Gastroesophageal sphincter (tissue), 4 donors: ENCODE measurements around the gene ARHGAP24. TPM values are rescaled to one million over a fixed set of nuclear protein-coding genes. Genes with fewer than 3 reads are reported as not detected.
"Not testable (repeated sequence)": the region's sequence is repeated elsewhere in the genome, so short reads cannot be mapped to it uniquely, and the experiment has no call there.

ENCODE experiments used
- ATAC-seq: fragments of 150-250 bp; one replicate; pipeline ENCODE4 v1.9.1; 2016; ENCODE audit warnings: mild to moderate bottlenecking, moderate library complexity
- H3K27ac ChIP-seq, 4 donors: fragments of 200-600 bp; sonication (generic) in 3 of 4; 1 replicate in 3 of 4; 2 replicates in 1 of 4; pipeline ENCODE4 v1.5.1; 2016 to 2019
- H3K27me3 ChIP-seq: fragments of 200-600 bp; sonication (generic); one replicate; pipeline ENCODE4 v1.5.1; 2019
- H3K36me3 ChIP-seq, 2 donors: fragments of 200-600 bp; sonication (generic); one replicate each; pipeline ENCODE4 v1.5.1; 2019; ENCODE audit warnings: control low read depth in 1 of 2
- H3K4me1 ChIP-seq, 3 donors: fragments of 200-600 bp; sonication (generic); 1 replicate in 2 of 3; 2 replicates in 1 of 3; pipeline ENCODE4 v1.5.1; 2016 to 2019; ENCODE audit warnings: control low read depth in 2 of 3
- H3K4me3 ChIP-seq, 2 donors: fragments of 200-600 bp; sonication (generic); one replicate each; pipeline ENCODE4 v1.5.1; 2019; ENCODE audit warnings: mild to moderate bottlenecking in 1 of 2, moderate library complexity in 1 of 2
- H3K9me3 ChIP-seq, 3 donors: fragments of 200-600 bp; sonication (generic); one replicate each; pipeline ENCODE4 v1.5.1; 2017 to 2019; ENCODE audit warnings: control low read depth in 2 of 3
- EP300 ChIP-seq: sonication (generic); formaldehyde crosslinking; IDR thresholded peaks from one replicate; pipeline ENCODE4 v1.6.1; 2017; ENCODE audit warnings: antibody characterized with exemption, mild to moderate bottlenecking
- POLR2A ChIP-seq, 2 donors: fragments of 450-650 bp; IDR thresholded peaks; one replicate each; pipeline ENCODE4 v1.6.1; 2017; ENCODE audit warnings: antibody characterized with exemption in 2 of 2, mild to moderate bottlenecking in 2 of 2, moderate library complexity in 1 of 2
- POLR2AphosphoS5 ChIP-seq: sonication (generic); formaldehyde crosslinking; IDR thresholded peaks from one replicate; pipeline ENCODE4 v1.6.1; 2017; ENCODE audit warnings: antibody characterized with exemption
- WGBS, 2 donors: methylation state at CpG; one replicate each; pipeline ENCODE4 v1.1.5; 2018; ENCODE audit warnings: low coverage in 1 of 2; 5-methylcytosine and 5-hydroxymethylcytosine counted together
- total RNA-seq, 4 donors: library from RNA; depleted of rRNA; stranded (reverse); fragments of >200 nt; gene quantifications; one replicate each; pipeline ENCODE4 v1.1.0, GENCODE V29; 2016
- TF ChIP-seq, protein P1 (sequence below), 4 experiments: fragments of 200-600 bp in 2 of 4; fragments of 450-650 bp in 2 of 4; sonication (generic) in 1 of 4; IDR thresholded peaks; one replicate each; pipeline ENCODE4 v1.5.1; 2017 to 2019; ENCODE audit warnings: antibody characterized with exemption in 4 of 4, mild to moderate bottlenecking in 2 of 4, moderate library complexity in 2 of 4

The ARHGAP24 gene
- total RNA-seq, 4 donors from 2014 or later, result 24.4 to 38.6 (median 34.3) TPM

DNA sequence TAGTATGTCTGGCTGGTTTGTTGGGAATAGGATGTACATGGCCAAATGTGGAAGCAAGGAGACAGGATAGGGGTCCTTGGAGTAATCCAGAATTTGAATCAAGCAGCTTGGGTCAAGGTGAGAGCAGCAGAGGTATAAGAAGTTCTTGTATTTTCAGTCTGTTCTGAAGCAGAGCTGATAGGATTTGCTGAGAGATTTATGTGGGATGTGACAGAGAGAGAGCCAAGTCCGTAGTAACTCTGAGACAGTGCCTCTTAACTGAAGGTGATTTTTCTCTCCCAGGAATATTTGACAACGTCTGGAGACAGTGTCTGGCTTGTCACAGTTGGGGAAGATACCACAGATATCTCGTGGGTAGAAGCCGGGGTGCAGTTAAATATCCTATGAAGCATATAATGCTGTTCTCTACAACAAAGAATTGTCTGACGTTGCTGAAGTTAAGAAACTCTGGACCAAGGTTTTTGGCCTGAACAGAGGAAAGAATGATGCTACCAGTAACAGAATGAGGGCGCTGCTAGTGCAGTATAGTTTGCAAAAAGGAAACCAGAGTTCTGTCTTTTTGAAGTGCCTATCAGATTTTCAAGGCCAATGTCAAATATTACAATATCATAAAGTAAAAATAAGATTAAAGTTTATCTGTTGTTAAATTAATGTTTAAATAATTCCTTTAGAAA lies 184.0 kb downstream of the ARHGAP24 start:
- no peak overlapping the region for H3K4me3 ChIP-seq
- no peak for TF ChIP-seq POLR2A (IDR thresholded peaks at IDR 0.05)
- TF ChIP-seq EP300, result no peak
- TF ChIP-seq, protein P1, sequence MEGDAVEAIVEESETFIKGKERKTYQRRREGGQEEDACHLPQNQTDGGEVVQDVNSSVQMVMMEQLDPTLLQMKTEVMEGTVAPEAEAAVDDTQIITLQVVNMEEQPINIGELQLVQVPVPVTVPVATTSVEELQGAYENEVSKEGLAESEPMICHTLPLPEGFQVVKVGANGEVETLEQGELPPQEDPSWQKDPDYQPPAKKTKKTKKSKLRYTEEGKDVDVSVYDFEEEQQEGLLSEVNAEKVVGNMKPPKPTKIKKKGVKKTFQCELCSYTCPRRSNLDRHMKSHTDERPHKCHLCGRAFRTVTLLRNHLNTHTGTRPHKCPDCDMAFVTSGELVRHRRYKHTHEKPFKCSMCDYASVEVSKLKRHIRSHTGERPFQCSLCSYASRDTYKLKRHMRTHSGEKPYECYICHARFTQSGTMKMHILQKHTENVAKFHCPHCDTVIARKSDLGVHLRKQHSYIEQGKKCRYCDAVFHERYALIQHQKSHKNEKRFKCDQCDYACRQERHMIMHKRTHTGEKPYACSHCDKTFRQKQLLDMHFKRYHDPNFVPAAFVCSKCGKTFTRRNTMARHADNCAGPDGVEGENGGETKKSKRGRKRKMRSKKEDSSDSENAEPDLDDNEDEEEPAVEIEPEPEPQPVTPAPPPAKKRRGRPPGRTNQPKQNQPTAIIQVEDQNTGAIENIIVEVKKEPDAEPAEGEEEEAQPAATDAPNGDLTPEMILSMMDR (IDR thresholded peaks at IDR 0.05), result no peak
- TF ChIP-seq POLR2AphosphoS5, result no peak
- no peaks in the 10 kb centered on the region for H3K4me1 ChIP-seq
- no peaks in the 10 kb centered on the region for H3K9me3 ChIP-seq
- no peaks in the 10 kb centered on the region for H3K36me3 ChIP-seq
- no peak overlapping the region for H3K27ac ChIP-seq
- no peaks in the 10 kb centered on the region for H3K27me3 ChIP-seq
- 39 to 45% methylated on average over 6 of the region's 6 CpGs for WGBS, 2 donors
- ATAC-seq, result no peak

DNA sequence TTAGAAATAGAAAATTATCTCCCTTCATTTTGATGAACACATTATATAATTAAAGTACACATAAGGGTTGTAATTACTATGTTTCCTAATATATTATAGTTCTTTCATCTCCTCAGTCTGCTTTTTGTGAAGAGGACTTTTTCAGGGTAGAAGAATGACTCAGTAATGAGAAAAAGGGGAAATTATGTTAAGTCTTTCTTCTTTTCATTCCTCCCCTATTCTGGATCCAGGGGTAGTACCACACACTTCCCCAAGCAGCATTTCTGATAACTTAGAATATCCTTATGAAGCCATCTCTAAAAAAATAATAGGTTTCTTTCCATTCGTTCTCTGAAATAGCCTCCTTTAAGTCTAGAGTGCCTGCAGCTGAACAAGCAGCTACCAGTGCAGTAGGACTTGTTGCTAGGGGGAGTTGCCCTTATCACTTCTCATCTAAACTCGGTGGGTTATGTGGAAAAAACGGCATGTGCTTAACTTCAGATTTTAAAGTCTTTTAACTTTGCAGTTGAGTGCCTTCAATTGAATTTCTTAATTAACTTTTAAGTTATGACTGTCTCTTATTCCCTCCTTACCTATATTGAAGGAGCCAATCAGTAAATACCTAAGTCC lies 184.8 kb downstream of the ARHGAP24 start:
- H3K27me3 ChIP-seq, result no peaks in the 10 kb centered on the region
- no peaks in the 10 kb centered on the region for H3K9me3 ChIP-seq
- H3K4me1 ChIP-seq, result no peaks in the 10 kb centered on the region
- ATAC-seq, result no peak
- no peak for TF ChIP-seq POLR2A (IDR thresholded peaks at IDR 0.05)
- no peak for TF ChIP-seq EP300
- no peak for TF ChIP-seq POLR2AphosphoS5
- TF ChIP-seq, protein P1 (IDR thresholded peaks at IDR 0.05), result no peak
- no peak overlapping the region for H3K4me3 ChIP-seq
- H3K36me3 ChIP-seq, result no peaks in the 10 kb centered on the region
- no peak overlapping the region for H3K27ac ChIP-seq
- WGBS, 2 donors, result 31 to 60% methylated on average over 2 to 3 of the region's 3 CpGs

DNA sequence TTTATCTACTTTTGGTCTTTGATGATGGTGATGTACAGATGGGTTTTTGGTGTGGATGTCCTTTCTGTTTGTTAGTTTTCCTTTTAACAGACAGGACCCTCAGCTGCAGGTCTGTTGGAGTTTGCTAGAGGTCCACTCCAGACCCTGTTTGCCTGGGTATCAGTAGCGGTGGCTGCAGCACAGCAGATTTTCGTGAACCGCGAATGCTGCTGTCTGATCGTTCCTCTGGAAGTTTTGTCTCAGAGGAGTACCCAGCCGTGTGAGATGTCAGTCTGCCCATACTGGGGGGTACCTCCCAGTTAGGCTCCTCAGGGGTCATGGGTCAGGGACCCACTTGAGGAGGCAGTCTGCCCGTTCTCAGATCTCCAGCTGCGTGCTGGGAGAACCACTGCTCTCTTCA lies 191.7 kb downstream of the ARHGAP24 start:
- ATAC-seq, H3K36me3 ChIP-seq: not testable (repeated sequence)
- WGBS, 2 donors, result 100% methylated on average over 2 of the region's 8 CpGs; no CpG with 5 or more reads in 1 of the 2 donors

DNA sequence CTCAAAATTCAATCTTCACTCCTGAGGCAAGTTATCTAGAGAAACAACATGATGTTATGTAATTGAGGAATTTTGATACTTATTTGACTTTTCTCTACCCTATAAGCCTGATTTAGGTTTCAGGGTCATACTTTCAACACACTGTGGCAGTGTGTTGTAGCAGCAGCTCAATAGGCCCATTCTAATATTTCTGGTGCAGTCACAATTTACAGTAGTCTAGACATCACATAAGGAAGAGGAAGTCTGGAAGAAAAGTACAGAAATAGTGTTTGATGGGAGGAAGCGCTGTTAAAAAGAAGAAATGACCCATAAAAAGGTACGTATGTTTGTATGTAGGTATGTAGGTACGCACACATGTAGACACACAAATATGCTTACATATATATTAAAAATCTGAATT lies 194.3 kb downstream of the ARHGAP24 start:
- WGBS, 2 donors, result 83 to 89% methylated on average over 3 of the region's 3 CpGs
- Histone ChIP-seq H3K27ac (no peak overlapping the region), H3K4me1 (no peaks in the 10 kb centered on the region), H3K36me3 (no peaks in the 10 kb centered on the region), H3K4me3 (no peak overlapping the region), H3K9me3 (peaks cover 0 to 8% (median 0%) of the 10 kb centered on the region in 3 donors), H3K27me3 (no peaks in the 10 kb centered on the region)
- ATAC-seq, result no peak
- TF ChIP-seq, protein P1 (IDR thresholded peaks at IDR 0.05), result no peak
- TF ChIP-seq EP300 (no peak), POLR2AphosphoS5 (no peak), POLR2A (IDR thresholded peaks at IDR 0.05) (no peak)

More for the DNA sequence above, 191.7 kb downstream of the ARHGAP24 start:
- not testable (repeated sequence) for H3K4me3 ChIP-seq, H3K9me3 ChIP-seq, H3K27me3 ChIP-seq, H3K4me1 ChIP-seq, H3K27ac ChIP-seq

DNA sequence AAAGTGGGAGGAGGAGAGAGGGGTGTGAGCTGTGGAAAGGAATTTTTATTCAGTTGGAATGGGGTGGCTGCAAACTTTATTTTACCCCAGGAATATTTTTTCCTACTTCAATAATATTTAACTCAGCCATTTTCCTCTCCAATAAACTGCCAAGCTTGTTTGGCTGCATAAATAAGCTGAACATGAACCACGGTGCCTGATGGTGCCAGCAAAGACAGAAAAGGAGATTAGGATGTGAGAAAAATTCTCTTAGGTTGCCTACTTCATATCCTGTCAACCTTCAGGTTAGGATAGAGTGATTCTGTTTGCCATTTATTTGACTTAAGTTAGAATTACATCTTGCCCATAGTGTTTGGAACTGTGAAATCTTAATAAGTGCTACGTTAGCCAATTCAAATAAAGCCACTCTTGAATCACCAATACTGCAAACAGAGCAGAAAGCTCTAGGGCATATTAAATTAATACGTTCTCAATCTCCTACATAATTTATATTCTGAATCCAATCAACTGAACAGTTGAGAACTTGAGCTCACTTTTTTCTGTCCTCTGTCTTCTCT lies 195.1 kb downstream of the ARHGAP24 start:
- 75 to 82% methylated on average over 3 of the region's 3 CpGs for WGBS, 2 donors
- H3K4me1 ChIP-seq, result no peaks in the 10 kb centered on the region
- H3K4me3 ChIP-seq, result no peak overlapping the region
- no peak overlapping the region for H3K27ac ChIP-seq
- TF ChIP-seq POLR2A (IDR thresholded peaks at IDR 0.05) (no peak), EP300 (no peak), POLR2AphosphoS5 (no peak)
- TF ChIP-seq, protein P1 (IDR thresholded peaks at IDR 0.05), result no peak
- no peaks in the 10 kb centered on the region for H3K36me3 ChIP-seq
- no peaks in the 10 kb centered on the region for H3K27me3 ChIP-seq
- no peak for ATAC-seq
- peaks cover 0 to 8% (median 0%) of the 10 kb centered on the region in 3 donors for H3K9me3 ChIP-seq
